K562 (cell line): ENCODE measurements around the gene SAP130. TPM values are rescaled to one million over a fixed set of nuclear protein-coding genes. Genes with fewer than 3 reads are reported as not detected.

ENCODE experiments used
- CBX5 ChIP-seq: IDR thresholded peaks from 2 replicates; pipeline ENCODE4 v1.6.1; 2014; ENCODE audit warnings: low read depth, borderline replicate concordance
- CEBPG ChIP-seq, 3 experiments: fragments of 200-800 bp in 1 of 3; sonication (Bioruptor generic) in 1 of 3; sonication (generic) in 1 of 3; formaldehyde crosslinking in 1 of 3; IDR thresholded peaks in 2 of 3; conservative IDR thresholded peaks in 1 of 3; 2 replicates each; pipeline versions ENCODE4 v1.6.1 to v1.8.0; 2016 to 2022; ENCODE audit warnings: missing compliant biosample characterization in 2 of 3, missing genetic modification characterization in 2 of 3, mild to moderate bottlenecking in 1 of 3, missing genetic modification reagents in 1 of 3
- FOXM1 ChIP-seq, 2 experiments: fragments of 450-650 bp in 1 of 2; sonication (generic) in 1 of 2; formaldehyde crosslinking in 1 of 2; IDR thresholded peaks; 2 replicates each; pipeline versions ENCODE4 v1.6.1 to v1.9.0; 2017 to 2022; ENCODE audit warnings: low read depth in 2 of 2, mild to moderate bottlenecking in 2 of 2, missing genetic modification reagents in 1 of 2, moderate library complexity in 1 of 2
- HCFC1 ChIP-seq: IDR thresholded peaks from 2 replicates; pipeline ENCODE4 v1.6.1; 2012; ENCODE audit warnings: low read depth, low read length, improper control_type of control experiment
- ID3 ChIP-seq, 2 experiments: fragments of 250-450 bp in 1 of 2; fragments of 450-650 bp in 1 of 2; sonication (Bioruptor Pico) in 1 of 2; IDR thresholded peaks; 2 replicates each; pipeline versions ENCODE4 v1.6.1 to v1.8.0; 2016 to 2021; ENCODE audit warnings: mild to moderate bottlenecking in 2 of 2, moderate library complexity in 2 of 2, missing compliant biosample characterization in 1 of 2, missing genetic modification characterization in 1 of 2
- PTRF ChIP-seq: fragments of 450-650 bp; IDR thresholded peaks from 2 replicates; pipeline ENCODE4 v1.6.1; 2016; ENCODE audit warnings: mild to moderate bottlenecking, missing genetic modification characterization, missing compliant biosample characterization
- PYGO2 ChIP-seq: fragments of 450-650 bp; IDR thresholded peaks from 2 replicates; pipeline ENCODE4 v1.6.1; 2016; ENCODE audit warnings: mild to moderate bottlenecking, missing genetic modification characterization, moderate library complexity, missing compliant biosample characterization
- THAP12 ChIP-seq: fragments of 250-450 bp; sonication (Bioruptor Pico); IDR thresholded peaks from 2 replicates; pipeline ENCODE4 v1.9.0; 2021; ENCODE audit warnings: mild to moderate bottlenecking, inconsistent platforms
- THRAP3 ChIP-seq: fragments of 450-650 bp; IDR thresholded peaks from 2 replicates; pipeline ENCODE4 v1.6.1; 2016; ENCODE audit warnings: mild to moderate bottlenecking, inconsistent platforms, borderline replicate concordance
- WHSC1 ChIP-seq: IDR thresholded peaks from one replicate; pipeline ENCODE4 v1.6.1; 2012; ENCODE audit warnings: low read length, control low read depth, inconsistent platforms
- YBX1 ChIP-seq: fragments of 450-650 bp; IDR thresholded peaks from 2 replicates; pipeline ENCODE4 v1.7.1; 2016; ENCODE audit warnings: mild to moderate bottlenecking
- ZKSCAN8 ChIP-seq: fragments of 200-800 bp; sonication (Bioruptor generic); IDR thresholded peaks from 2 replicates; pipeline ENCODE4 v1.6.1; 2016; ENCODE audit warnings: missing genetic modification characterization, missing compliant biosample characterization
- ZNF263 ChIP-seq: sonication (generic); formaldehyde crosslinking; IDR thresholded peaks from 2 replicates; pipeline ENCODE4 v1.8.0; 2022; ENCODE audit warnings: mild to moderate bottlenecking, missing genetic modification reagents, borderline replicate concordance
- ZNF407 ChIP-seq: fragments of 450-650 bp; IDR thresholded peaks from 2 replicates; pipeline ENCODE4 v1.6.1; 2016; ENCODE audit warnings: low read depth
- ZNF778 ChIP-seq: fragments of 450-650 bp; formaldehyde crosslinking; IDR thresholded peaks from 2 replicates; pipeline ENCODE4 v1.4.0; 2020; ENCODE audit warnings: mild to moderate bottlenecking, moderate library complexity
- polyA plus RNA-seq, 8 experiments: library from polyadenylated mRNA; depleted of rRNA in 4 of 8; stranded (reverse) in 5 of 8; unstranded in 3 of 8; fragments of >200 nt; fragmentation: Nextera tagmentation in 2 of 8; fragmentation: Illumina TruSeq in 1 of 8; extraction: Ambion mirVana in 2 of 8; extraction: Trizol in 1 of 8; gene quantifications; 2 replicates each; pipeline versions ENCODE4 v1.2.1 to v1.2.3, GENCODE V29; 2011 to 2014; ENCODE audit warnings: inconsistent platforms in 1 of 8, missing spikeins in 1 of 8
- total RNA-seq, 7 experiments: library from RNA; depleted of rRNA in 6 of 7; stranded (reverse); fragments of >200 nt in 6 of 7; fragmentation: Illumina TruSeq in 2 of 7; extraction: Trizol in 2 of 7; gene quantifications; 2 replicates each; pipeline versions ENCODE4 v1.2.1 to v1.2.3, GENCODE V29; 2011 to 2021; ENCODE audit warnings: low replicate concordance in 1 of 7

SAP130 gene
- total and polyA plus RNA-seq, 9 of the 15 experiments (the other 6 are each of a cell fraction or from before 2014, with no cell fraction given), result 4.5 to 33.4 (median 7.4) TPM

DNA sequence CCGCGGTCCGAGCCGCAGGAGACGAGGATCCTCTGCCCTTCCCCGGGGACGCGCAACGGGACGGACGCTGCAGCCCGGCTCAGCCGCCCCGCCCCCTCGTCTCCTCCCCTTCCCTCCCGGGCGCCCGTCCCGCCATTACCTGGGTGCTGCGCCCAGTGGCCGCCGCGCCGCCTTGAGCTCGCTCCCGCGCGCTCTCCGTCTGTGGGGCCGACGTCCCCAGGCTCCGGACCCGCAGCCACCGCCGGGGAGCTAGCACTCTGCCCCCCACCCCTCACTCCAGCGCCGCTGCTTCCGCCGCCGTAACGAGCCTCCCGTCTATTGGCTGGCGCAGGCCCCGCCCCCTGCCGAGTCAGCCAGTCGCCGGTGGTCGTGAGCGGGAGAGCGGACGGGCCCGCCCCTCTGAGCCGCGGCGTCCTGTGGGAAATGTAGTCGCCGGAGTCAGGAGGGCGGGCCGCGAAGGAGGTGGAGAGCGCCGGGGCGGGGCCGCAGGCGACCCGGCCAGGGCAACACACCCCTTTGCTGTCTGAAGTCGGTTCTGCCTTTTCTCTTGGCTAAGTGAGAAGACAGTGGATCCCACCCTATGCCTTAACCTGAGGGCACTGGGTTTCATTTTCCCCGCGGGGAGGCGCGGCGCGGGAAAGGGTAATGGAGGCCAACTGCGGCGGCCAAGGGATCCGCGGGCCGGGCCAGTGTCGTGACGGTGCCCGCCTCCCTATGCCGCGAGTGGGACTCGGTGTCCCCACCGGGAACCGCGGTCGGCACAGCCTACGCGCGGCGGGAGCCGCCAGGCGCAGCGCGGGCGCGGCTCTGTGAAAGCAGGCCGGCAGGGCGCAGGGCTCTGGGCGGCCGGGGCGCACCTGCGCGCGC lies at the start of gene SAP130 (continued):
- TF ChIP-seq ID3 (CRISPR knock-in tag; IDR thresholded peaks at IDR 0.05) (no peak), ID3 (tag; IDR thresholded peaks at IDR 0.05) (0 out of 2 replicates have a peak, but pooled peaks have one; percentile 41), WHSC1 (no peak), CEBPG (CRISPR knock-in tag; IDR thresholded peaks at IDR 0.05) (no peak), CEBPG (tag; conservative IDR thresholded peaks at IDR 0.05 in 1 of 2, IDR thresholded peaks at IDR 0.05 in 1 of 2) (no peak), FOXM1 (IDR thresholded peaks at IDR 0.05; ENCODE audit: low read depth) (no peak), FOXM1 (CRISPR knock-in tag; IDR thresholded peaks at IDR 0.05; ENCODE audit: low read depth) (0 out of 2 replicates have a peak, but pooled peaks have one; percentile 74), THRAP3 (no peak), YBX1 (no peak), PYGO2 (tag) (no peak), ZNF407 (no peak), ZNF778 (CRISPR knock-in tag) (no peak), PTRF (no peak), CBX5 (no peak), THAP12 (CRISPR knock-in tag) (0 out of 2 replicates have a peak, but pooled peaks have one; percentile 36), HCFC1 (peak; percentile 89), ZKSCAN8 (CRISPR knock-in tag) (no peak), ZNF263 (CRISPR knock-in tag) (no peak)
